HG03280 (cell line): ENCODE measurements around the gene SCN1A.
A peak's percentile ranks its signal among the peaks of the same experiment; 100 is the strongest.
"Not testable (repeated sequence)": the region's sequence is repeated elsewhere in the genome, so short reads cannot be mapped to it uniquely, and the experiment has no call there.

Source experiments
- ATAC-seq: cut with Tn5 transposase; IDR thresholded peaks from one replicate; pipeline ENCODE4 v1.9.1; 2021; ENCODE audit warnings: mild to moderate bottlenecking, moderate library complexity; ENCODE audit not compliant: unreplicated experiment

SCN1A gene

DNA sequence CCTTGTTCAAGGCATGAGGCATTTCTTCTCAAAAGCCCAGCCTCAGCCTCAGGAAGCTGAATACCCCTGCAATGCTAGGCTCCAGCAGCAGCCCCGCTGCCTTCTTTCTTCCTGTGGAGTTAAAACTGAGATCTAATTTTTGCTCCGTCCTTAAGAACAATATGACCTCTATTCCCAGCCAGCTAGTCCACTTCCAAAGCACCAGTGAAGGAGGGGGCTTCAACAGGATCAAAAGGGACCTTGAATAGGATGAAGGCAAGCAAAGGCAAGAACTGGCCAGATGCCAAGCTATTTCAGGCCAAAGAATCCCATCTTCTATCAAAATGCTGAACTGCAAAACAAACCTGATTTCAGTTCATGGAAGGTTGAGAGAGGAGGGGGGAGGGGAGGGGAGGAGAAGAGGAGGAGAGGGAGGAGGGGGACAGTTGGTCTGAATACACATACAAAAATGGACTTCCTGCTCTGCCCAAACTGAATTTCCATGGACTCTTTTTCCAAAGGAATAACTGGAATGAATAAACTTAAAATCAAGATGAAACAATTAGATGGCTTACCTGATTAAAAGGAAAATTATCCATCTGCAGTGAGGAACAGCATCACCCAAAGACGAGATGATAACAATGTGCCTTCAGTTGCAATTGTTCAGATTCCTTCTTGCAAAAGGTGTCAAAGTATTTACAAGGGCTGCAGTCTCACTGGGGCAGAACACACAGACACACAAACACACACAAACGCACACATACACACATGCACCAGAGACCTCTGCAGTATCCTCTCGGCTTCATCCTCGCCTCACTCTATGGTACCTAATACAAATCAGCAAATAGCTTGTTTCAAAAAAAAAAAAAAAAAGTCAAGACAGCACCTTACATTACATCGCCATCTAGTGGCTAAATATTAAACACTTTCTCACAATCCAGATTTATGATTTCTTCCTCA, at the start of gene SCN1A:
TSS of gene SCN1A (minus strand) at position 804 of the 939 bp plus-strand sequence. CDS start 54,399 bp downstream, outside the sequence.
- ATAC-seq = no peak

DNA sequence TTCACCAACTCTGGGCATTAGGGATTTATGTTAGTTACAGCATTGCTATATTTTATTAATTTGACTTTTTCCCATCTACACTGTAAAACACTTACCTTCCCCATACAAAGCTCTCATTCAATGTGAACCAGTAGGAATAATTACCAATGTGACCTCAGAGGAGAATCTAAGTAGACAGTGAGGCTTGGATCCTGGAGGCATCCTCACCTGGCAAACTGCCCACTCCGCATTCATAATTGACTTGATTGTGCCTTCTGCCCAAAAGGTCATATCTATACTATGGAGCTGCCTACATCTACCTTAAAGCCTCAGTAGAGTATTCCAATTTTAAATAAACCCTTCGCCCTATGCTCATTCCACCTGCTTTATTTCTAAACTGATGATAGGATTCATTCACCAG, 45.4 kb upstream of the SCN1A start:
- no peak for ATAC-seq

DNA sequence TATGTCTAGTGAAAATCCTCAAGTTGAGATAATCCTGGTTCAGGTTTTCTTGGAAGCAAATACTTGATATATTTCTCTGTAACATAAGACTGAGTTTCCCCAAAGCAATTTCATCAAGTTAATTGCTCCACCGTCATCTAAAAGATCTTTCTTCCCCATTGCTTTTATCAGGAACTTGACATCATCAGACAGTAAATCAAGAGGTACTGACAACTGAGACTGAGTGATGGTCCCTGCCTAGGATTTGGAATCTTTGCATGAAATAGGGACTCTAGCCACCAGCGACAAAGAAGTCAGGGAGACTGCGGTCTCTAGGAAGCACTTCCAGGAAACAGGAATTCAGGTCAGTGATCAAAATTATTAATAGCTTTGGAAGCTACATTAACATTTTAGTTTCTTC, 43.4 kb upstream of the SCN1A start:
- ATAC-seq = no peak

DNA sequence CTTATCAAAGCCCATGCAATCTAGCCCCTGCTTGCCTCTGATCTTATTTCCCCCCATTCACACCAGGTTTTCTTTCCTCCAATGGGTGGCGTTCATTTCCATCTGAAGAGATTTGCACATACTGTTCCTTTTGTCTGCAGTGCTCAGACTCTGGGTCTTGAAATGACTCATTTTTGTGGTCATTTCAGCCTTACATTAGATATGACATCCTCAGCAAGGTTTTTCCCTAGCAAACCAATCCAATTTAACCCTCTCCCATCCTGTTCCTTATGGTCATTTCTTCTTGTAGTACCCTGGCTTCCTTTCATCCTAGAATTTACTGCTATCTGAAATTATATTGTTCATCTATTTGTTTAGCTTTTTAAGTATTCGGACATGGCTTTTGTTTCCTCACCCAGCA, 42.5 kb upstream of the SCN1A start:
- ATAC-seq = peak; percentile 71

DNA sequence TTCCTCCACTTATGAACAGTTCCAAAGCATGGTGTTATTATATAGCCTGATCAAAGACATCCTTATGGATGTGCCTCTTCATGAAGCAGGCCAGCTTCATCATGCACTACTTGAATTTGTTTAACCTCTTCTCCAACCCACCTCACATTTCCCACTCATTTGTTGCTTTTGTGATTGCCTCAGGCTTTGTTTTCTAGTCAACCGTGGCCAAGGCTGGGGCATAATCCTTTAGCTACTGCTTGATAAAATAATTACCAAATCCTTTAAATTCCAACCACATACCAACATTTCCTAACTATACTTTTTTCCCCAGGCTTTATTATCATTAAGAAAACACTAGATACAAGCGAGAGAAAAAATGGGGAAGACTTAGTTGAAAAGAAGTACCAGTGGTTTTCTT, 39.6 kb upstream of the SCN1A start:
- ATAC-seq = no peak

DNA sequence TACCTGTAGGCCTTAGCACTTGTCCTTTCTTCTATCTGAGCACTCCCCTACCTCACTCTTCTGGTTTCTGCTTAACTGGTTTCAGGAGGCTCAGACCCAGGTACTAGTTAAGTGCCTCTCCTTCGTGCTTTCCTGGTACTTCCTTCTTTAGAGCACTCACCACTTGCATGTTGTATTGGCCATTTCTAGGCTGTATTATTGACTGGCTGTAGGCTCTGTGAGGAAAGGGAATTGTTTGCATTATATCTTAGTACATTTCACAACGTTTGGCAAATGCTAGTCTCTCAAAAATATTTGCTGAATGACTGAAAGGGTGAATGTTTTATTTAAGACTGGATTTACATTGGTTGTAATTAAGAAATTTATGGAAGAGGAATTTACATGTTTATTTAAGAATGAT, 36.0 kb upstream of the SCN1A start:
- no peak for ATAC-seq

DNA sequence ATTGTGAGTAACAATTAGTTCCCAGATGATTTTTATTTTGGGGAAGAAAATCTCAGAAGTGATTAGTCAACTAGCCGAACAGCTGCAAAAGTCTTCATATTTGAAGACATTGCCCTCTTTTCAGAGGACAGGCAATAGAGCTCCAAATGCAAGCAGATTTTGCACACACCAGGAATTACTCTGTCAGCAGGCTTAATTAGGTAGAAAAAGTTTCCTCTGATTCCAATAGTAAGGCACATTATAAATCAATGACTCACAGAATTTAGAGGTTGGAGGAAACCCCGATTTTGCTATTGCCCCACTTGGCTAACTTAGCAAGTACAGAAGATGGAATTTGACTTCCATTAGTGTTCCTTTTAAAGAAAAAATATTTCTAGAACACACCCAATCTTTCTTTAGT, 30.7 kb upstream of the SCN1A start:
- ATAC-seq = no peak

DNA sequence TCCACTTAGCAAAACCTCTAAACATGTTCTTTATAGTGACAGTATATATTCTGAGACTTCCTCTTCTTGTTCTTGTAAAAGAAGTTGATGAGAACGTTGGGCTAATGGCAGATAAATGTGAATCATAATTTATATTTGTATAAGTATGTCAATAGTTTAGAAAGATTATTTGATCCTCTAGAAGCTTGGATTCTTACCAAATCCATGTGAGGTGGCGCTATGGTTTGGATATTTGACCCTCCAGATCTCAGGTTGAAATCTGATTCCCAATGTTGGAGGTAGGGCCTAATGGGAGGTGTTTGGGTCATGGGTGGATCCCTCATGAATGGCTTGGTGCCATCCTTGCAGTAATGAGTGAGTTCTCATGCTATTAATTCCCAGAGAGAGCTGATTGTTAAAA, 29.8 kb upstream of the SCN1A start:
- ATAC-seq = no peak

DNA sequence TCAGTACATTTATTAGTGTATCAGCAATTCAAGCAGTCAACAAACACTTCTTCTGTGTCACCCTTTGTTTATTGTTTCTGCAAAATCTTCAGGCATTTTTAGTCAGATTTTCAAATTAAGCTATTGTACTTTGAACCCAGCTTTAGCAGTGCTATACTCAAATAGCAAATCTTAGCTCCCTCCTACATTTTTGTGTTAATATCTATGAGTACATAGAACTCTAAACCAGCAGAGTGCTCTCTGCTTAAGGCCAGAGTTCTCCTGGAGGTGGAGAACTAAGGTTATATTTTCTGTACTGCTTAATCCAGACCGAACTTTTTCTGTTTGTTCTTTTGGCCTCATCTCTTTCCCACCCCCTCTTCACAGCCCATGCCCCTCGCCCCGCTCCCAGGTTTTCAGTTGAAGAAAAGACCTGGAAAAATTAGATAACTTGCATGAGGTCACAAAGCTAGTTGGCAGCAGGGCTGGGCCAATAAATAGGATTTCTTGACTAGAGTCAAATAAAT, 29.2 kb upstream of the SCN1A start:
- no peak for ATAC-seq

DNA sequence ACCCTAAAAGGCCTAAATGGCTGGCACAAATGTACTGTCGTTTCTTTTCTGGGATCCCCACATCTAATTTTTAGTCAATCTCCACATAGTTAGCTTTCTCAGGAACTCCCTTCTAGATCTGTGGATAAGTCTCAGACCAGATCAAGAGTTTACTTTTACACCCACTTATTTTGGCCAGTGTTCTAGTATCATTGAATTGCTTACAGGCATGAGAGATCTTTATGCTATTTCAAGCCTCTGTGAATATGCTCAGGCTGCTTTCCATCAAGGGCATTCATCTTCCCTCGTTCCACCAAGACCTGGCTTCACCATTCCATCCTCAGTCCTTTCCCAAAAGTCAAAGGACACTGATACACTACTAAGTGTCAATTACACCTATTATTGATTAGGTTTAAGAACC, 27.8 kb upstream of the SCN1A start:
- no peak for ATAC-seq

DNA sequence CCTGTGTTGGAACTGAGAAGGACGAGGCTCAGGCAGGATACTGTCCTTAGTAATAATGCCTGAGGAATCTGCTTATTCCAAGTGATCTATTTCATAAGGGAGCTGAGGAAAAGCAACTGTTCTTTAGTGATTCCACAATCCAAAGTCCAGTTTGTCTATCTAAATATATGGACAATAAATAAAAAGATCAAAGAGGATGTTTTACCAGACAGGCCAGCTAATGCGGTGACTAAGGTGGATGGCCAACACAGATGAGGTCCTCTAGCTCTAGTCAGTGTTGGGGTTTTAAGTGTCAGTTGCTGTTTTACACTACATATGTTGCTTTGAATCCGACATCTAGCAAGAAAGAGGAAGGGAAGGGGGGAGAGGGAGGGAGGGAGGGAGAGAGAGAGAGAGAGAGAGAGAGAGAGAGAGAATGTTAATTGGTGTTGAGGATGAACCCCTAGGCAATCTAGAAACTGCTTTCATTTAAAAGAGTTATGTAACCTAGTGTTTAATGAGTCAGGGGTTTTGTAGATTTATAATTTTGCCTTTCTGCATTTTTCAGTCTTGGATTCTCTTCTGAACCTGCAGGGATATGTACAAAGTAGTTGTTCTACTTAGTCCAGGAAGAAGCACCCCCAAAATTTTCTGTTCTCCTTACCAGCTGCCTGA, 27.0 kb upstream of the SCN1A start:
- ATAC-seq = no peak

DNA sequence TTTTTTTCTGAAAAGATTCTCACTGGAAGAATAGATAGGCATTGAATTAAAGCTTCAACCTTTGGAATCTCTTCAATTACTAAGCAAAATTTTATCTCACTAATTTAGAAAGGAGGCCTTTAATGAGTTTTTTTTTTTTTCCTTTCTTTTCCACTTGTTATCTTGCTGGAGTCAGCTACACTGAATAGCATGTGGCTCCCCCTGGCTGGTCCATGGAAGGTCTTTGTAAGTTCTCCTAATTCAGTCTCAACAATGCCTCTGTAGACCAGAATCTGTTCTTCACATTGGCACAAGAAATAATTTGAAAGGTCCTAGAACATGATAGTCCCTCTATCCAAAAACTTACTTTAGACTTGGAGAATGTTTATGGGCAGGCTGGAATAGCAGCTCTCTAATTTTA, 24.2 kb upstream of the SCN1A start:
- ATAC-seq = no peak

DNA sequence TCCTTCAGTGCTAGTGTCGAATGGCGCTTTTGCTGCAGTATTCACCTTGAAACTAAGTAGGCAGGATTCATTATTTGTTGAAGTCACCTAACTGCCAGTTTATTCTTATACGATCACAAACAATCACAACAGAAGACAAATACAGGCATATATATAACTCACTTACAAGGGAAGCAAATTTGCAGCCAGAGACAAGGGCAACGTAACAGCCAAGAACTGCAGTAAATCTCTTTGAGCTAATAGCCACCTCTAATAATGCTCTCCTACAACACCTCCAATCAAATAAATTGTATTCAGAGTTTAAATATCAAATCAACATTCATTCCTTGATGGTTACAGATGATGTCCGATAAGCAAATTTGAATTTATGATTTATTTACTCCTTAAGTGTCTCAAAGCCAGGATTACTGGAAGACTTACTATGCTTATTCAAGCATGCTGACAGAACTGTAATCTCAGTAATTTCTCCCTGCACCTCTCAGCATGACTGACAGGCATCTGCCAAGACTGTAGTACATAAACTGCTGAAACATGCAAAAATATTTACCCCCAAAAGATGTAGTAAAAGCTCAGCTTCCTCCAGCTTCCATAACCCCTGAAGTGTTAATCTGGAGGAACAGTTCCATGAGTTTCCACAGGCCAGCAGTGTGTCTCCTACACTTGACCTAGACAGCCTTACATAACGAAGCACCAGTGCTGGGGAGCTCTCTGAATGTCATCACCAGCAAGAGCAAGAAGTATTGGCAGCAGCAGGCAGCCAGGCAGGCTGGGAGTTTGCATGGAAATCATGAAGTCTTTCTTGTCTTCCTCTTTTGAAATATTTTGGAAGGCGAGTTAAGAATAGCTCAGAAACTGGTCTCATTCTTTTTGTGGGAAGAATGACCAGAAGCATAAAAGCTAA, 20.9 kb upstream of the SCN1A start:
- ATAC-seq = no peak

DNA sequence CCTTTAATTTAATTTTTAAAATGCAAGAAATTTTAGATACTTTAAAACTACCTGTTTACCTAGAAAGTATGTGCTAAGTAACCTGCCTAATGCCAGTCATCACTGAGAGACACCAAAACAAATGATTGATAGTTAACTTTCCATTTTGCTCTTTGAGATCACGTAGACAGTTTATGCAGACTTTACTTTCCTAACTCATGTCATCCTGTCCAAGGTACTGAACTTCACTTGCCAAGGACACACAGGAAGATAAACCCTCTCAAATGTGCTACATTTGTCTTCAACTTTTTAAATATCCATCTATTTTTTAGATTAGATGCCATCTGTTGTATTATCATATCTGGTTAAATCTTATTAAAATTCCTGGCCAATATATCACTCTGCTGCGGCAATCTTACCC, 20.1 kb upstream of the SCN1A start:
- ATAC-seq = no peak

DNA sequence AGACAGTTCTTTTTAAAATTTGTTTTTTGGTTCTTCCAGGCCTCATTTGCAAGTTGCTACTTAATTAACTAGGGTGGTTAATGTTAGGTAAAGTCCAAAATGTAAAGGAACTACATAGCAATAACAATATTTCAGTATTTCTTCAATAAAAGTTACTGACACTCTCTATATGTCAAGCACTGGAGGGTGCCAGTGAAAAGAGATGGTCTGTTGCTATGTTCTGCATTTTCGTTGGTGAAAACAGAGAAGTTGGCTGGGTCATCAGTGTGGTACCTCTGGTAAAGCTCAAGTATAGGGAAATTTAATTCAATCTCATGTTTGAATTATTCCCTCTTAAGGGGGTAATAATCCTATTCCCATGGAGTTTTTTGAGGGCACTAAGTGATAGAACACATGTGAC, 16.3 kb upstream of the SCN1A start:
- ATAC-seq = no peak

DNA sequence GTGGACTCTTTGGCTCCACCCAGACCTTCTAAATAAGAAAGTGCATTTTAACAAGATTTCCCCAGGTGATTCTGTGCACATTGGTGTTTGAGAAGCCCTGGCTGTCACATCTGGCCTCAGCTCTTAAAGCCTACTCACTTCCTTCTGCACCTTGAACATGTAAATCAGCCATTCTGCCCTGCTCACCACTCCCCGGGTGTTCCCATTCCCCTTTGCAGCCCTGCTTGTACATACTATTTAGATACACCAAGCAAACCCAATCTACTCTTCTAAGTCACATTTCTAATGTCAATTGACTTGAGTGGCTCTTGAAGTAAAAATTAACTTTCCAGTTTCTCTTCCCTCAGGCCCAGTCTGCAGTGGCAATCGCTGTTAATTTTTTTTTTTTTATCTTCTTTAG, 13.1 kb upstream of the SCN1A start:
- no peak for ATAC-seq

DNA sequence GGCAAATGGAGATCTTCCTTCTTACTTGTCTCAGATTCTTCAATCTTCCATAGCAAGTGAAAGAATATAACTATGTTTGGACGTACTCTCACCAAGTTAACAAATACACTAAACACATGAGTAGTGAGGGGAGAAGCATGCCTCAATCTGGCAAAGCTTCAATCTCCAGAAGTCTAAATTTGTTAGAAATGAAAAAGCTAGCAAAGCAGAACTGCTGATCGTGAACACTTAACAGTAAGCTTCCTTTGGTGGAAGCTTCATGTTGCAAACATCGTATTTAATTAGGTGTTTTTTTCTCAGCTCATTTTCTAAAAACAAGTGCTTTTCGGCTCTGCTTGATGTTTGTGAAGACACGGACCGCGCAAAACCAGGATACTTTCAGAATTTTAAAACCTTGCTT, 12.7 kb upstream of the SCN1A start:
- no peak for ATAC-seq

DNA sequence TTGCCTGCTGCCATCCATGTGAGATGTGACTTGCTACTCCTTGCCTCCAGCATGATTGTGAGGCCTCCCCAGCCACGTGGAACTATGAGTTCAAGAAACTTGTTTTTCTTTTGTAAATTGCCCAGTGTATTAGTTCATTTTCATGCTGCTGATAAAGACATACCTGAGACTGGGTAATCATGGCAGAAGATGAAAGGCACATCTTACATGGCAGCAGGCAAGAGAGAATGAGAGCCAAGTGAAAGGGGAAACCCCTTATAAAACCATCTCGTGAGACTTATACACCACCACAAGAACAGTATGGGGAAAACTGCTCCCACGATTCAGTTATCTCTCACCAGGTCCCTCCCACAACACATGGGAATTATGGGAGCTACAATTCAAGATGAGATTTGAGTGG, 11.7 kb upstream of the SCN1A start:
- not testable (repeated sequence) for ATAC-seq

DNA sequence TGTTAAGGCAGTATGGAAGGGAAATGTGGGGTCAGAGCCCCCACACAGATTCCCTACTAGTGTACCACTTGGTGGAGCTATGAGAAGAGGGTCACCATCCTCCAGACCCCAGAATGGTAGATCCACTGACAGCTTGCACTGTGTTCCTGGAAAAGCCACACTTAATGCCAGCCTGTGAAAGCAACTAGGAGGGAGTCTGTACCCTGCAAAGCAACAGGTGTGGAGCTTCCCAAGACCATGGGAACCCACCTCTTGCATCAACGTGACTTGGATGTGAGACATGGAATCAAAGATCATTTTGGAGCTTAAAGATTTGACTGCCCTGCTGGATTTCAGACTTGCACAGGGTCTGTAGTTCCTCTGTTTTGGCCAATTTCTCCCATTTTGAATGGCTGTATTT, 10.8 kb upstream of the SCN1A start:
- ATAC-seq = no peak

DNA sequence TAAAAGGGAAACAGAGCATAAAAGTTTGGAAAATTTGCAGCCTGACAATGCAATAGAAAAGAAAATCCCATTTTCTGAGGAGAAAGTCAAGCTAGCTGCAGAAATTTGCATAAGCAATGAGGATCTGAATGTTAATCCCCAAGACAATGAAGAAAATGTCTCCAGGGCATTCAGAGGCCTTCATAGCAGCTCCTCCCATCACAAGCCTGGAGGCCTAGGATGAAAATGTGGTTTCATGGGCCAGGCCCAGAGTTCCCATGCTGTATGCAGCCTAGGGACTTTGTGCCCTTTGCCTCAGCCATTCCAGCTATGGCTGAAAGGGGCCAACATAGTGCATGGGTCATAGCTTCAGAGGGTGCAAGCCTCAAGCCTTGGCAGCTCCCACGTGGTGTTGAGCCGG, 10.3 kb upstream of the SCN1A start:
- ATAC-seq = no peak

DNA sequence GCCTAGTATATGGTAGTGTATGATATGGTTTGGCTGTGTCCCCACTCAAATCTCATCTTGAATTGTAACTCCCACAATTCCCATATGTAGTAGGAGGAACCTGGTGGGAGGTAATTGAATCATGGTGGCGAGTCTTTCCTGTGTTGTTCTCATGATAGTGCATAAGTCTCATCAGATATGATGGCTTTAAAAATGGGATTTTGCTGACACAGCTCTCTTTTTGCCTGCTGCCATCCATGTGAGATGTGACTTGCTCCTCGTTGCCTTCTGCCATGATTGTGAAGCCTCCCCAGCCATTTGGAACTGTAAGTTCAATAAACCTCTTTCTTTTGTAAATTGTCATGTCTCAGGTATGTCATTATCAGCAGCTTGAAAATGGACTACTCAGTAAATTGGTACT, 9.5 kb upstream of the SCN1A start:
- no peak for ATAC-seq
